Left lung (tissue), 10 donors: ENCODE measurements around the gene SCYGR5. TPM values are rescaled to one million over a fixed set of nuclear protein-coding genes. Genes with fewer than 3 reads are reported as not detected.

Experiments
- ATAC-seq: fragments of 200-7000 bp; cut with Tn5 transposase; one replicate; pipeline ENCODE4 v1.9.1; 2020; ENCODE audit warnings: moderate library complexity
- DNase-seq, 4 donors: peaks; one replicate each; pipeline ENCODE4 v3.0.0-alpha.2; 2013 to 2020
- H3K27ac ChIP-seq, 2 donors: fragments of 200-600 bp; sonication (generic) in 1 of 2; one replicate each; pipeline versions ENCODE4 v1.5.0 to v1.8.0; 2020 to 2021
- H3K27me3 ChIP-seq, 2 donors: fragments of 200-600 bp; sonication (generic) in 1 of 2; one replicate each; pipeline versions ENCODE4 v1.5.0 to v1.8.0; 2020 to 2021
- H3K36me3 ChIP-seq, 2 donors: fragments of 200-600 bp; sonication (generic) in 1 of 2; one replicate each; pipeline versions ENCODE4 v1.5.0 to v1.8.0; 2020 to 2021
- H3K4me1 ChIP-seq, 2 donors: fragments of 200-600 bp; one replicate each; pipeline ENCODE4 v1.8.0; 2021
- H3K4me3 ChIP-seq, 2 donors: fragments of 200-600 bp; sonication (generic) in 1 of 2; one replicate each; pipeline versions ENCODE4 v1.5.0 to v1.8.0; 2020 to 2021; ENCODE audit warnings: mild to moderate bottlenecking in 1 of 2
- H3K9me3 ChIP-seq, 2 donors: fragments of 200-600 bp; sonication (generic) in 1 of 2; one replicate each; pipeline versions ENCODE4 v1.5.0 to v1.8.0; 2020 to 2021
- intact Hi-C, 2 donors: fragments of 100-400 bp; cut with DNase I; formaldehyde crosslinking; loops; one replicate each; pipeline versions ENCODE4 v1.11.2 to v1.14.2; 2022
- polyA plus RNA-seq, 6 donors: library from polyadenylated mRNA; unstranded; fragments of 120-200 nt; gene quantifications; one replicate each; pipeline ENCODE4 v1.2.1, GENCODE V29; 2013; ENCODE audit not compliant: insufficient read length in 6 of 6
- total RNA-seq, 2 donors: library from RNA; stranded (reverse); fragmentation: NEBNext Ultra II Directional; extraction: Animal tissue kit (Norgen Biotek cat#: 25700); gene quantifications; one replicate each; pipeline ENCODE4 v1.2.1, GENCODE V29; 2021
- TF ChIP-seq, protein P1 (sequence below), 2 donors: fragments of 200-600 bp; sonication (generic) in 1 of 2; IDR thresholded peaks; one replicate each; pipeline versions ENCODE4 v1.5.0 to v1.8.0; 2021; ENCODE audit warnings: antibody characterized with exemption in 2 of 2
- donor health status: DM: no; HTN: yes; CAD: no.
- donor health status: DM: no; HTN: no; CAD: no.

The SCYGR5 gene
- total and polyA plus RNA-seq, 8 donors = not detected

DNA sequence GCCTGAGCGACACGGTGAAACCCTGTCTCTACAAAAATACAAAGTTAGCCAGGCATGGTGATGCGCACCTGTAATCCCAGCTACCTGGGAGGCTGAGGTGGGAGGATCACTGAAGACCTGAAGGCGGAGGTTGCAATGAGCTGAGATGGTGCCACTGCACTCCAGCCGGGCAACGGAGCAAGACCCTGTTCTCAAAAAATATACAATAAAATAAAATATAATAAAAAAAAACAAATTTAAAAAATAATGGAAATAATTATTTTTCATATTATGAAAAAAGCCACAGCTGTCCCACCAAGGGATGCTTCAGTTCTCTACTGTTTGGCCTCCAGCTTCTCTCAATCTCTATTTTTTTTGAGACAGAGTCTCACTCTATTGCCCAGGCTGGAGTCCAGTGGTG, 40.8 kb downstream of the SCYGR5 start:
- ATAC-seq (no peak), DNase-seq (no peak)
- no peaks in the 10 kb centered on the region for H3K9me3 ChIP-seq
- no peaks in the 10 kb centered on the region for H3K27me3 ChIP-seq
- no peak overlapping the region for H3K27ac ChIP-seq
- H3K4me1 ChIP-seq = peaks cover 0 to 5% of the 10 kb centered on the region in 2 donors
- no peaks in the 10 kb centered on the region for H3K36me3 ChIP-seq
- TF ChIP-seq, protein P1, sequence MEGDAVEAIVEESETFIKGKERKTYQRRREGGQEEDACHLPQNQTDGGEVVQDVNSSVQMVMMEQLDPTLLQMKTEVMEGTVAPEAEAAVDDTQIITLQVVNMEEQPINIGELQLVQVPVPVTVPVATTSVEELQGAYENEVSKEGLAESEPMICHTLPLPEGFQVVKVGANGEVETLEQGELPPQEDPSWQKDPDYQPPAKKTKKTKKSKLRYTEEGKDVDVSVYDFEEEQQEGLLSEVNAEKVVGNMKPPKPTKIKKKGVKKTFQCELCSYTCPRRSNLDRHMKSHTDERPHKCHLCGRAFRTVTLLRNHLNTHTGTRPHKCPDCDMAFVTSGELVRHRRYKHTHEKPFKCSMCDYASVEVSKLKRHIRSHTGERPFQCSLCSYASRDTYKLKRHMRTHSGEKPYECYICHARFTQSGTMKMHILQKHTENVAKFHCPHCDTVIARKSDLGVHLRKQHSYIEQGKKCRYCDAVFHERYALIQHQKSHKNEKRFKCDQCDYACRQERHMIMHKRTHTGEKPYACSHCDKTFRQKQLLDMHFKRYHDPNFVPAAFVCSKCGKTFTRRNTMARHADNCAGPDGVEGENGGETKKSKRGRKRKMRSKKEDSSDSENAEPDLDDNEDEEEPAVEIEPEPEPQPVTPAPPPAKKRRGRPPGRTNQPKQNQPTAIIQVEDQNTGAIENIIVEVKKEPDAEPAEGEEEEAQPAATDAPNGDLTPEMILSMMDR (IDR thresholded peaks at IDR 0.05) = no peak
- intact Hi-C loops = no loop called here
- H3K4me3 ChIP-seq = no peak overlapping the region

DNA sequence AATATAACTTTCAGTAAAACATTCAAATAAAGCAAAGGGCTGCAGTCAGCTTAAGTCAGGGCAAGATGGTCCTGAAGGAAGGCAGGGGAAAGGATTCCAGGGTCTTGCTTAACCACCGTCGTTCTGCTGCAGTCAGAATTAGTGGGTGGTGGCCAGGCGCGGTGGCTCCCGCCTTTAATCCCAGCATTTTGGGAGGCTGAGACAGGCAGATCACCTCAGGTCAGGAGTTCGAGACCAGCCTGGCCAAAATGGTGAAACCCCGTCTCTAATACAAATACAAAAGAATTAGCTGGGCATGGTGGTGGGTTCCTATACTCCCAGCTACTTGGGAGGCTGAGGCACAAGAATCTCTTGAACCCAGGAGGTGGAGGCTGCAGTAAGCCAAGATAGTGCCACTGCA, 44.4 kb downstream of the SCYGR5 start:
- H3K27ac ChIP-seq = no peak overlapping the region
- ATAC-seq (no peak), DNase-seq (no peak)
- TF ChIP-seq, protein P1 (IDR thresholded peaks at IDR 0.05) = no peak
- intact Hi-C loops = no loop called here
- H3K4me3 ChIP-seq = no peak overlapping the region
- H3K9me3 ChIP-seq = no peaks in the 10 kb centered on the region
- no peaks in the 10 kb centered on the region for H3K27me3 ChIP-seq
- no peaks in the 10 kb centered on the region for H3K4me1 ChIP-seq
- H3K36me3 ChIP-seq = no peaks in the 10 kb centered on the region

DNA sequence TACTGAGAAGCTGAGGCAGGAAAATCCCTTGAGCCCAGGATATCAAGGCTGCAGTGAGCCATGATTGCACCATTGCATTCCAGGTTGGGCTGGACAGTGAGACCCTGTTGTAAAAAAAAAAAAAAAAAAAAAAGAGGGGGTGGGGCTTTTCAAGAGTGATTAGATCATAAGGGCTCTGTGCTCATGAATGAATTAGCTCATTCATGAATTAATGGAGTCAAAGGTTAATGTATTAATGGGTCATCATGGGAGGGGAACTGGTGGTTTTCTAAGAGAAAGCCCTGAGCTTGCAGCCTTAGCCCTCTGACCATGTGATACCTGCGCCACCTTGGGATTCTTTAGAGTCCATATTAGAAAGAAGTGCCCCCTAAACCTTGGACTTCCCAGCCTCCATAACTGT, 46.7 kb downstream of the SCYGR5 start:
- DNase-seq = no peak
- no peak for ATAC-seq
- TF ChIP-seq, protein P1 (IDR thresholded peaks at IDR 0.05) = no peak
- Histone ChIP-seq H3K27me3 (peaks cover 0 to 15% of the 10 kb centered on the region in 2 donors), H3K36me3 (no peaks in the 10 kb centered on the region), H3K9me3 (no peaks in the 10 kb centered on the region), H3K4me3 (no peak overlapping the region), H3K27ac (no peak overlapping the region), H3K4me1 (no peaks in the 10 kb centered on the region)
- intact Hi-C loops = no loop called here

DNA sequence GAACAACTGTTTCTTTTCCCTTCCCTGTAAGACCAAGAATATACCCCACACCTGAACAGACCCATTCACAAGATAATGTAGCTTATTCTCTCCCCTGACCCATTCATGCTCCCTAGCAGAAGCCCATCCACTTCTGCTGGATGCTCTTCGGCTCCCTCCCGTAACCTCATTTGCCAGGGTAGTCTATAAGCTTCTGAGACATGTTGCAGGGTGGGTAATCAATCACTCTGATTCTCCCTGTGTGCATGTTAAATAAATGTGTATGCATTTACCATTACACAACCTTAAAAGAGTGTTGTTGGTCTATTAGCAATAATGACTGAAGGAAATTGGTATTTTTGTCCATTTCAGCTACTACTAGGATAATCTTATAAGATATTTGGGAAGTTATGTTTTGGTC, 49.9 kb downstream of the SCYGR5 start:
- H3K27ac ChIP-seq = no peak overlapping the region
- intact Hi-C loops = no loop called here
- ATAC-seq = no peak
- H3K36me3 ChIP-seq = no peaks in the 10 kb centered on the region
- DNase-seq = no peak
- no peaks in the 10 kb centered on the region for H3K4me1 ChIP-seq
- peaks cover 0 to 15% of the 10 kb centered on the region in 2 donors for H3K27me3 ChIP-seq
- H3K9me3 ChIP-seq = no peaks in the 10 kb centered on the region
- H3K4me3 ChIP-seq = no peak overlapping the region
- TF ChIP-seq, protein P1 (IDR thresholded peaks at IDR 0.05) = no peak

Other genes with a start within 250 kb of the SCYGR5 start
- gene AGFG1, start 194.6 kb upstream of the SCYGR5 start, total RNA-seq = 100 to 1,000 TPM in 1 of 2 donors, 10 to 100 TPM in 1; 69.8 to 118 TPM
- gene AGFG1, start 194.6 kb upstream of the SCYGR5 start, polyA plus RNA-seq = 10 to 100 TPM; 57.2 to 65.4 (median 62.3) TPM
- gene SCYGR2, start 67.9 kb upstream of the SCYGR5 start, total RNA-seq = not detected
- not detected for gene SCYGR2, start 67.9 kb upstream of the SCYGR5 start, polyA plus RNA-seq
- gene SCYGR3, start 52.0 kb upstream of the SCYGR5 start, total RNA-seq = not detected
- gene SCYGR3, start 52.0 kb upstream of the SCYGR5 start, polyA plus RNA-seq = not detected
- gene SCYGR4, start 49.3 kb upstream of the SCYGR5 start, total RNA-seq = not detected
- under 1 TPM in 3 of 6 donors, not detected in 3; 0.08 to 0.23 (median 0.17) TPM for gene SCYGR4, start 49.3 kb upstream of the SCYGR5 start, polyA plus RNA-seq
- gene SLC19A3, start 51.2 kb downstream of the SCYGR5 start, total RNA-seq = 10 to 100 TPM in 1 of 2 donors, 1 to 10 TPM in 1; 6.2 to 10.7 TPM
- 10 to 100 TPM; 12.3 to 32.5 (median 24.3) TPM for gene SLC19A3, start 51.2 kb downstream of the SCYGR5 start, polyA plus RNA-seq
- not detected for gene SCYGR6, start 58.0 kb downstream of the SCYGR5 start, total RNA-seq
- not detected for gene SCYGR6, start 58.0 kb downstream of the SCYGR5 start, polyA plus RNA-seq
- not detected for gene SCYGR7, start 61.5 kb downstream of the SCYGR5 start, total RNA-seq
- gene SCYGR7, start 61.5 kb downstream of the SCYGR5 start, polyA plus RNA-seq = not detected
- not detected for gene SCYGR8, start 79.1 kb downstream of the SCYGR5 start, total RNA-seq
- gene SCYGR8, start 79.1 kb downstream of the SCYGR5 start, polyA plus RNA-seq = not detected
- 10 to 100 TPM in 1 of 2 donors, 1 to 10 TPM in 1; 1.9 to 15.7 TPM for gene CCL20, start 147.0 kb downstream of the SCYGR5 start, total RNA-seq
- gene CCL20, start 147.0 kb downstream of the SCYGR5 start, polyA plus RNA-seq = under 1 TPM in 5 of 6 donors, not detected in 1; 0.56 to 0.99 (median 0.62) TPM
- 1 to 10 TPM in 1 of 2 donors, under 1 TPM in 1; 0.99 to 7.7 TPM for gene DAW1, start 204.8 kb downstream of the SCYGR5 start, total RNA-seq
- gene DAW1, start 204.8 kb downstream of the SCYGR5 start, polyA plus RNA-seq = 1 to 10 TPM in 5 of 6 donors, under 1 TPM in 1; 0.70 to 4.3 (median 3.0) TPM